ENCODE results near the gene OLFML2A.
A peak's percentile ranks its signal among the peaks of the same experiment; 100 is the strongest.
"Not testable (repeated sequence)": the region's sequence is repeated elsewhere in the genome, so short reads cannot be mapped to it uniquely, and the experiment has no call there.

The OLFML2A gene

DNA sequence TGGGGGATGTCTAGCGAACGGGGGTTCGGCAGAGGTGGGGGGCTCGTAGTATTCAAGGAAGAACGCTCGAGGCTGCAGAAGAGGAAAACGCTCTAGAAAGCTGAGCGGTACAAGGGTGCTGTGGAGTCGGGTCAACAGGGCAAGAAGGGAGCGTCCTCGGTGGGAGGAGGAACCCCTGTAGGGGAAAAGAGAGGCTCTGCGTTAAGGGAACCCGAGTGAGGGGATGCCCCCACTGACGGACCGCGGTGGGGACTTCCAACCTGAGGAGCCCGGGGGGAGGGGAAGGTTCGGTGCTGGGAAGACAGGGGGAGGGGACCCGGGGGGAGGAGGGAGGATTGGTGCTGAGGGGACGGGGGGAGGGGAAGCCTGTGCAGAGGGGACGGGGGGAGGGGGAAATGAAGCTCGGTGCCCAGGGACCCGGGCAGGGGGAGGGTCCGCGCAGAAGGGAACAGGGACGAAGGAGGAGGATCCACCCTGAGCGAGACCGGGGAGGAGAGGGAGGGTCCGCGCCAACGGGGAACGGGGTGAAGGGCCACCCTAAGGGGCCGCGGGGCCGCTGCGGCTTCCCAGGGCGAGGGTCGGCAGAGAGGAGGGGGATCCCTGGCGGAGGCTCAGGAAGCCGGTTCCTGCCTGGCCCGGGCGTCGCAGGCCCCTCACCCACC lies 6.4 kb upstream of the OLFML2A start:
- no peak for TF ChIP-seq CTCF (IDR thresholded peaks at IDR 0.05; ENCODE audit: unreplicated experiment in 3 of 3)
- peaks cover 16% of the 10 kb centered on the region for H3K4me1 Mint-ChIP-seq

GRCh38 chr9:124771021-124771866 lies 5.7 kb upstream of the OLFML2A start, which contains the start of gene NR6A1:
NR6A1 (minus strand) TSS chr9:124771311.
- H3K4me3 Mint-ChIP-seq: peak within 1 kb of the TSS; percentile 91 to 97 (median 97)
- no peaks in the 10 kb centered on the region for H3K36me3 Mint-ChIP-seq (ENCODE audit: low read depth)
- H3K27ac Mint-ChIP-seq: peak within 1 kb of the TSS; percentile 96 to 99 (median 99)
- peaks cover 24% of the 10 kb centered on the region for H3K4me1 Mint-ChIP-seq
- no peaks in the 10 kb centered on the region for H3K9me3 Mint-ChIP-seq
- TF ChIP-seq CTCF (IDR thresholded peaks at IDR 0.05; ENCODE audit: unreplicated experiment in 3 of 3): peak in 1 of 3 experiments; percentile 15
- peaks cover 73% of the 10 kb centered on the region for H3K27me3 Mint-ChIP-seq (ENCODE audit: low read depth)

More for the DNA sequence above, 6.4 kb upstream of the OLFML2A start:
- H3K27ac Mint-ChIP-seq: peak overlapping the region; percentile 72 to 89 (median 76)
- H3K9me3 Mint-ChIP-seq: no peaks in the 10 kb centered on the region
- H3K27me3 Mint-ChIP-seq (ENCODE audit: low read depth): peaks cover 72% of the 10 kb centered on the region
- H3K4me3 Mint-ChIP-seq: peak overlapping the region; percentile 91 to 97 (median 97)
- H3K36me3 Mint-ChIP-seq (ENCODE audit: low read depth): no peaks in the 10 kb centered on the region

- H3K9me3 Mint-ChIP-seq: no peaks in the 10 kb centered on the region
- H3K36me3 Mint-ChIP-seq (ENCODE audit: low read depth): no peaks in the 10 kb centered on the region
- peak; percentile 96 to 98 (median 97) for TF ChIP-seq CTCF (IDR thresholded peaks at IDR 0.05; ENCODE audit: unreplicated experiment in 3 of 3)
- H3K27me3 Mint-ChIP-seq (ENCODE audit: low read depth): peaks cover 71% of the 10 kb centered on the region
- peaks cover 29% of the 10 kb centered on the region for H3K4me1 Mint-ChIP-seq
- peak overlapping the region; percentile 88 to 93 (median 92) for H3K4me3 Mint-ChIP-seq
- H3K27ac Mint-ChIP-seq: peak overlapping the region; percentile 96 to 99 (median 99)
Observed at GRCh38 chr9:124771867-124772679, 4.9 kb upstream of the OLFML2A start.

DNA sequence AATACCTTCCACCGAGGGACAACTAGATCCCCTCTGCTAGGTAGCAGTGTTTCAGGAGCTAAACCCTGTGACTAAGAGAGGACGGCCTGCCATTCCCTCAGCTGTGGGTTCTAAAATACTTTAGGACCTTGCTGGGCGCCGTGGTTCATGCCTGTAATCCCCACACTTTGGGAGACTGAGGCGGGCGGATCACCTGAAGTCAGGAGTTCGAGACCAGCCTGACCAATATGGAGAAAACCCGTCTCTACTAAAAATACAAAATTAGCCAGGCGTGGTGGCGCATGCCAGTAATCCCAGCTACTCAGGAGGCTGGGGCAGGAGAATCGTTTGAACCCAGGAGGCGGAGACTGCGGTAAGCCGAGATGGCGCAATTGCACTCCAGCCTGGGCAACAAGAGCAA lies 4.1 kb upstream of the OLFML2A start:
- H3K36me3 Mint-ChIP-seq (ENCODE audit: low read depth); H3K9me3 Mint-ChIP-seq: not testable (repeated sequence)
- H3K4me3 Mint-ChIP-seq: peak overlapping the region; percentile 72 to 93 (median 92)
- H3K4me1 Mint-ChIP-seq: peaks cover 33% of the 10 kb centered on the region
- peak overlapping the region in 2 of 3 experiments; percentile 99 for H3K27ac Mint-ChIP-seq
- peaks cover 62% of the 10 kb centered on the region for H3K27me3 Mint-ChIP-seq (ENCODE audit: low read depth)

DNA sequence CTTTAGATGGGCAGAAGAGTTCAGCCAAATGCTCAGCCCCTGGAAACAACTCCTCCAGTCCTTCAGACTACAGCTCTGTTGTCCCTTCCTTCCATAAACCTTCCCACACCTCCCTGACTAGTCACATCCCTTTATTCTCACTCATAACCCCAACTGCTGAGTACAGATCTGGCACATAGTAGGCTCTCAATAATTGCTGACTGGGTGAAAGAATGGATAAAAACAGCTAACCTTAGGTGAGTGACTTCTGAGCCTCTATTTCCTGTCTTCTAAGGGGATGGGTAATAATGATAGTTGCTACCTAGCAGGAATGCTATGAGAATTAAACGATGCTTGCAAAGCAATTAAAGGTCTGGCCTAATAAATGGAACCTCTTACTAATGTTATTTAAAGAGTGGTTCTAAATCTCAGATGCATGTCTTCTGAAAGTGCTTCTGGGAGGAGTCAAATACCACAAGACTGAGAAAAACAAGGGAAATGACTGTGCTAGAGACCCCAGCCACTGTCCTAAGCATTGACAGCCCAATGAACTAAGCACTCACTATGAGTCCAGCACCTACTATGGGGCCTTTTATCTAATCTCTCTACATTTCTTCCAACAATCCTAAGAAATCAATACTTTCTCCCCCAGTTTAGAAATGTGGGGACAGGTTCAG lies 3.3 kb upstream of the OLFML2A start:
- H3K4me1 Mint-ChIP-seq: peaks cover 35% of the 10 kb centered on the region
- H3K36me3 Mint-ChIP-seq (ENCODE audit: low read depth): no peaks in the 10 kb centered on the region
- peak overlapping the region; percentile 40 to 81 (median 65) for H3K4me3 Mint-ChIP-seq
- H3K27ac Mint-ChIP-seq: peak overlapping the region in 1 of 3 experiments; percentile 17
- peaks cover 55% of the 10 kb centered on the region for H3K27me3 Mint-ChIP-seq (ENCODE audit: low read depth)
- H3K9me3 Mint-ChIP-seq: no peaks in the 10 kb centered on the region
- TF ChIP-seq CTCF (IDR thresholded peaks at IDR 0.05; ENCODE audit: unreplicated experiment in 3 of 3): no peak
